Activated CD8-positive, alpha-beta memory T cell treated with anti-CD3 and anti-CD28 coated beads, Interleukin-2, amount 10 ng/mL, durations not matched to agents 7 days and 5 days (primary cell): ENCODE measurements around the gene DQX1. TPM values are rescaled to one million over a fixed set of nuclear protein-coding genes. Genes with fewer than 3 reads are reported as not detected.

Experiments used
- ATAC-seq: fragments of 150-1000 bp; cut with Tn5 transposase; one replicate; pipeline ENCODE4 v1.10.0; 2021; ENCODE audit warnings: moderate library complexity
- CTCF ChIA-PET: fragments of 350-600 bp; sonication (Branson Sonifier 250); formaldehyde crosslinking; loops from one replicate; lab custom pipeline; 2021; ENCODE audit warnings: antibody characterized with exemption; lab: Charles Lee
- DNase-seq: peaks from one replicate; pipeline ENCODE4 v3.0.0-alpha.2; 2020
- H3K27ac Mint-ChIP-seq: one replicate; pipeline ENCODE4 v1.8.0; 2021; ENCODE audit warnings: mild to moderate bottlenecking, mixed read lengths
- H3K27me3 Mint-ChIP-seq: one replicate; pipeline ENCODE4 v1.8.0; 2021; ENCODE audit warnings: mixed read lengths
- H3K36me3 Mint-ChIP-seq: one replicate; pipeline ENCODE4 v1.8.0; 2021; ENCODE audit warnings: mild to moderate bottlenecking, mixed read lengths
- H3K4me1 Mint-ChIP-seq: one replicate; pipeline ENCODE4 v1.8.0; 2021; ENCODE audit warnings: mixed read lengths
- H3K4me3 Mint-ChIP-seq: one replicate; pipeline ENCODE4 v1.8.0; 2021; ENCODE audit warnings: mild to moderate bottlenecking, moderate library complexity, mixed read lengths
- H3K9me3 Mint-ChIP-seq: one replicate; pipeline ENCODE4 v1.8.0; 2022; ENCODE audit warnings: low read depth, mixed read lengths
- total RNA-seq, 2 experiments: library from RNA; stranded (reverse); gene quantifications; one replicate each; pipeline ENCODE4 v1.2.3, GENCODE V29; 2021

DQX1 gene
- under 1 TPM; 0.38 to 0.94 TPM for total RNA-seq

DNA sequence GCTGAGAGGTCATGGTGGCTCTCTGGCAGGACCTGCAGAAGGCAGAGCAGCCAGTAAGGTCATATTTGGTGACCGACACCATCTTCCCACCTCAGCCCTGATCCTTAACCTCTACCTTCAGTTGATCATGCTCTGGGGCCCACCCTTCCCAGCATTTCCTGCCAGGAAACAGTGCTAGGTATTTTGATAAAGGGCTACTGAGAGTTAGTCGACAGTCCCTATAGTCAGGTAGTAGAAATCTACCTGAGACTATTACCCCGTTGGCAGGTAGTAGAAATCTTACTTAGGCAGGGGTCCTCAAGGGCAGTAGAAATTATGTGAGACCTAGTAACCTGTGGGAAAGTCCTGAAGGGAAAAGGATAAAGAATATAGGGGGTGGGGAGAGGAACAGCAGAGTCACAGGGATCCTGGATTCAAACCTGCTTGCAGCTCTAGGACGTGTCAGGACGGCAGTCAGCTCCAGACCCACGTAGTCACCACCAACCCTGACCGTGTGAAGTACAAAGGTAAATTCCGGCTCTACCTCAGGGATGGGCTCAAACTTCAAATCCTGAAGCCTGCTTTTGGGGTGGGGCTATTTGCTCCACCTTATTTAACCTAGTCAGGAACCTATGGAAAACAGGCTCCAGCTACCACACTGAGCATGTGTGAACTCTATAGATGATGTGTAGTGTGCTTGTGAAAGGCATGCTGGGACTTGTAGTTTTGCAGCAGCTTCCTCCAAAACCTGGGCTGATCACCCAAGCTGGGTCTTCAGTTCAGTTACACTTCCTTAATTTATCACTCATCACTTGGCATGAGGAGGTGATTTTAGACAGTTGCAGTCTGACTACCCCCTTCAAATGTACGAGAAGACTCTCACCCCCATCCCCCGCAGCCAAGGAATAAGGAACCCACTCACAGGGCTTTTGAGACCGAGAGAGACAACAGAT, at the start of gene DQX1:
TSS of gene DQX1 (minus strand) at position 515 of the 932 bp plus-strand sequence. CDS start at position 13, 502 bp downstream.
- CTCF ChIA-PET, result interaction anchor here (0.7 to 1.9 kb wide), 7 partner anchors 10 to 134 kb away, joined by 3 to 5 read pairs (median 4); partner anchors contain the start of genes CCDC142, TLX2 and TTC31
- Mint-ChIP-seq H3K27ac (no peak within 1 kb of the TSS), H3K4me1 (peaks cover 32% of the 10 kb centered on the region), H3K36me3 (peaks cover 35% of the 10 kb centered on the region), H3K4me3 (peak within 1 kb of the TSS; percentile 17), H3K9me3 (no peaks in the 10 kb centered on the region), H3K27me3 (peaks cover 5% of the 10 kb centered on the region)
- ATAC-seq (no peak), DNase-seq (no peak)

- Mint-ChIP-seq H3K4me3 (no peak overlapping the region), H3K27ac (no peak overlapping the region), H3K9me3 (no peaks in the 10 kb centered on the region), H3K4me1 (peaks cover 44% of the 10 kb centered on the region), H3K27me3 (no peaks in the 10 kb centered on the region), H3K36me3 (peaks cover 5% of the 10 kb centered on the region)
- DNase-seq (no peak), ATAC-seq (no peak)
- CTCF ChIA-PET, result interaction anchor here (0.9 to 5.1 kb wide), 6 partner anchors 9 to 92 kb away, joined by 3 to 39 read pairs (median 4); partner anchors contain the start of genes CCDC142 and TTC31
These were observed 49.3 kb upstream of the DQX1 start for GRCh38 chr2:74575320-74575719.

DNA sequence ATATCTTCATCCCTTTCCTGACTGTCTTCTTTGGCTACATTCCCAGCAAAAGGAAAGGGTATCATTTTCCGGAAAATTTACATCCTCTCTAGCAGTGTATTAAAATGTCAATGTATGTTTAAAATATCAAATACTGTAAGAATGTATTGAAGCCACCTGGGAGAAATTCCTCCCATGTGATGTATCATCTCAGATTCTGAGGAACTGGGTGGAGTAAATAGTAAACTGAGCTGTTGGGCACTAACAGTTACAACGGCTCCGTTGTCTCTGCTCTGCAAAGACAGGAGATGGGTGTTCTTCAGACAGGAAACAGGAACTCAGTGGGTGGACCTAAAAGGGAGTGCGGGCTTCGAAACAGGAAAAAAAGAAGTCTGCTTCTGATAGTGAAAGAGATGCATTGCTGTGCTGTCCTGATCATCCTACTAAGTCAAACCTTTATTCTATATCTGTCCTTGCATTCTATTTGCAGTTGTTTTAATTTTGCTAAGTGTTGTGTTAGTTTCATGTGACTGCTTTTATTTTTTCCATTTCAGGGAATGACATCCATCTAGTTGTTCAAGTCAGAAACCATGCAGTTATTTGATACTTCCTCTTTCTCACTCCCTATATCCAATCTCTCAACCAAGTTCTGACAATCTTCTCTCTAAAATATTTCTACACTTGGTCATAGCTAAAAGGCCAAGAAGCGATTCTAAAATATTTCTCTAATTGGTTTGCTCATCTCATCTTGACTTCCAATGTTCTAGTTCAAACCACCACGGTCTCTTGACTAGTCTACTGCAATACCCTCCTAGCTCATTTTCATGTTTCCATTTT, 47.9 kb upstream of the DQX1 start:
- ATAC-seq, result peak; percentile 78
- Mint-ChIP-seq H3K9me3 (no peaks in the 10 kb centered on the region), H3K4me3 (peak overlapping the region; percentile 52), H3K36me3 (peaks cover 5% of the 10 kb centered on the region), H3K4me1 (peaks cover 42% of the 10 kb centered on the region), H3K27ac (peak overlapping the region; percentile 70), H3K27me3 (no peaks in the 10 kb centered on the region)
- CTCF ChIA-PET, result interaction anchor here (1.0 to 5.1 kb wide), 8 partner anchors 10 to 396 kb away, joined by 3 to 39 read pairs (median 4); partner anchors contain the start of gene MOB1A
- peak; percentile 61 for DNase-seq

DNA sequence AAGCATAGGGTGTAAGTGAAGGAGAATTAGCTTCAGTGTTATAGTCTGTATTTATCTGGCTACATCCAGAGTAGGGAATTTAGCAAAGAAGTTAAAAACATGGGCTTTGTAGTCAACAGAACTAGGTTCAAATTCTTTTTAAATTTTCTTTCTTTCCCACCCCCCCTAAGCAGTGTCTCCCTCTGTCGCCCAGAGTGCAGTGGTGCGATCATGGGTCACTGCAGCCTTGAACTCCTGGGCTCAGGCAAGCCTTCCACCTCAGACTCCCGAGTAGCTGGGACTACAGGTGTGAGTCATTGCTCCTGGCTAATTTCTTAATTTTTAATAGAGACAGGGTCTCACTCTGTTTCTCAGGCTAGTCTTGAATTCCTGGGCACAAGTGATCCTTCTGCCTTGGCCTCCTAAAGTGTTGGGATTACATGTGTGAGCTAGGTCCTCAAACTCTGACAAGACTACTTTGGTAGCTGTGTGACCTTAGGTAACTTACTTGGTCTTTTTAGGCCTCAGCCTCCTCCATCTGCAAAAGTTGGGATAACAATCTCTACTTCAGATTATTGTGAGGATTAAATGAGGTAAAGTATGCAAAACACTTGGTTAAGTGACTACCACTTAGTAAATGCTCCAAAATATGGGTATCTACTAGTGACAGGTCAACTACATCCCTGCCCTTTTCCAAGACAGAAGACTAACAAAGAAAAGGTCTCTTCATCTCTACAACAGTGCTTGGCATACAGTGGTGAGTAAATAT, 46.3 kb upstream of the DQX1 start:
- H3K4me3 Mint-ChIP-seq, result no peak overlapping the region
- ATAC-seq (no peak), DNase-seq (no peak)
- H3K4me1 Mint-ChIP-seq, result peaks cover 45% of the 10 kb centered on the region
- peaks cover 5% of the 10 kb centered on the region for H3K36me3 Mint-ChIP-seq
- CTCF ChIA-PET, result interaction anchor here (0.8 to 4.3 kb wide), 3 partner anchors 12 to 90 kb away, joined by 3 to 22 read pairs (median 6); partner anchors contain the start of gene CCDC142
- H3K9me3 Mint-ChIP-seq, result no peaks in the 10 kb centered on the region
- no peak overlapping the region for H3K27ac Mint-ChIP-seq
- H3K27me3 Mint-ChIP-seq, result no peaks in the 10 kb centered on the region

DNA sequence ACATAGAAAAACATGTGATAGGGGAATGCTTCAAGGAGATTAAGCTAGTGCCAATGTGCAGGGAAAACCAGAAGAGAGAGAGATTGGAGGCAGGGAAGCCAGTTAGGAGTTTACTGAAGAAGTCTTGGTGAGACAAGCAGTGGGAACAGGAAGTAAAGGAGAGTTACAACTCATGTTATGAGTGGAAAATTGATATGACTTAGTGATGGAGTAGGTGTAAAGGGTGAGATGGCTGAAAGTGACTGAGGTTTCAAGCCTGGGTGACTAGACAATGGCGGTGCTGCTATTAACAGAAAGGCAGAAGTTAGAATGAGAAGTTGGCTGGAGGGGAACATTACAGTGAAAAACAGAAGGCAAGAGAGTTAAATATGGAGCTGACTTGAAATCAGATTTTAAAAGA, 45.0 kb upstream of the DQX1 start:
- peak; percentile 58 for ATAC-seq
- CTCF ChIA-PET, result interaction anchor here (0.8 to 2.1 kb wide), 3 partner anchors 15 to 89 kb away, joined by 3 to 6 read pairs (median 4); partner anchors contain the start of gene CCDC142

GRCh38 chr2:74569686-74570085, 43.7 kb upstream of the DQX1 start:
- ATAC-seq (no peak), DNase-seq (no peak)
- H3K4me1 Mint-ChIP-seq, result peaks cover 43% of the 10 kb centered on the region
- H3K4me3 Mint-ChIP-seq, result no peak overlapping the region
- no peak overlapping the region for H3K27ac Mint-ChIP-seq
- no peaks in the 10 kb centered on the region for H3K9me3 Mint-ChIP-seq
- CTCF ChIA-PET, result interaction anchor here (0.7 to 1.6 kb wide), 2 partner anchors 16 to 179 kb away, joined by 3 to 4 read pairs; no protein-coding TSS in a partner anchor
- H3K36me3 Mint-ChIP-seq, result peaks cover 5% of the 10 kb centered on the region
- H3K27me3 Mint-ChIP-seq, result no peaks in the 10 kb centered on the region

More for the DNA sequence above, 45.0 kb upstream of the DQX1 start:
- Mint-ChIP-seq H3K36me3 (peaks cover 5% of the 10 kb centered on the region), H3K4me3 (no peak overlapping the region), H3K27me3 (no peaks in the 10 kb centered on the region), H3K27ac (no peak overlapping the region), H3K9me3 (no peaks in the 10 kb centered on the region), H3K4me1 (peaks cover 43% of the 10 kb centered on the region)
- DNase-seq, result no peak

GRCh38 chr2:74567881-74568280, 41.9 kb upstream of the DQX1 start:
- no peaks in the 10 kb centered on the region for H3K9me3 Mint-ChIP-seq
- H3K36me3 Mint-ChIP-seq, result no peaks in the 10 kb centered on the region
- DNase-seq (no peak), ATAC-seq (no peak)
- CTCF ChIA-PET, result interaction anchor here (1.5 to 3.8 kb wide), 5 partner anchors 9 to 36 kb away, joined by 5 to 28 read pairs (median 13); partner anchors contain the start of gene DOK1
- peaks cover 30% of the 10 kb centered on the region for H3K4me1 Mint-ChIP-seq
- H3K4me3 Mint-ChIP-seq, result no peak overlapping the region
- H3K27me3 Mint-ChIP-seq, result peaks cover 8% of the 10 kb centered on the region
- no peak overlapping the region for H3K27ac Mint-ChIP-seq

GRCh38 chr2:74566754-74567085, 40.7 kb upstream of the DQX1 start:
- no peak for ATAC-seq
- no peak overlapping the region for H3K4me3 Mint-ChIP-seq
- H3K4me1 Mint-ChIP-seq, result peaks cover 38% of the 10 kb centered on the region
- H3K27ac Mint-ChIP-seq, result peak overlapping the region; percentile 75
- peaks cover 10% of the 10 kb centered on the region for H3K27me3 Mint-ChIP-seq
- H3K9me3 Mint-ChIP-seq, result no peaks in the 10 kb centered on the region
- peaks cover 2% of the 10 kb centered on the region for H3K36me3 Mint-ChIP-seq
- DNase-seq, result no peak
- CTCF ChIA-PET, result interaction anchor here (1.4 to 3.8 kb wide), 6 partner anchors 11 to 110 kb away, joined by 4 to 28 read pairs (median 9); partner anchors contain the start of gene DOK1

GRCh38 chr2:74566076-74566753, 40.2 kb upstream of the DQX1 start:
- Mint-ChIP-seq H3K4me3 (no peak overlapping the region), H3K27me3 (peaks cover 13% of the 10 kb centered on the region), H3K36me3 (peaks cover 2% of the 10 kb centered on the region), H3K4me1 (peaks cover 40% of the 10 kb centered on the region), H3K27ac (peak overlapping the region; percentile 75), H3K9me3 (no peaks in the 10 kb centered on the region)
- DNase-seq (no peak), ATAC-seq (no peak)
- CTCF ChIA-PET, result interaction anchor here (0.6 to 3.8 kb wide), 9 partner anchors 11 to 109 kb away, joined by 3 to 28 read pairs (median 5); partner anchors contain the start of genes CCDC142, DOK1 and TTC31

- Mint-ChIP-seq H3K4me3 (no peak overlapping the region), H3K4me1 (peaks cover 49% of the 10 kb centered on the region), H3K27ac (no peak overlapping the region), H3K36me3 (peaks cover 2% of the 10 kb centered on the region), H3K27me3 (peaks cover 13% of the 10 kb centered on the region), H3K9me3 (no peaks in the 10 kb centered on the region)
- DNase-seq (no peak), ATAC-seq (no peak)
- CTCF ChIA-PET, result no interaction called here
These were observed 38.2 kb upstream of the DQX1 start for GRCh38 chr2:74564222-74564621.

- Mint-ChIP-seq H3K4me3 (no peak overlapping the region), H3K27me3 (peaks cover 13% of the 10 kb centered on the region), H3K4me1 (peaks cover 33% of the 10 kb centered on the region), H3K9me3 (no peaks in the 10 kb centered on the region), H3K36me3 (peaks cover 4% of the 10 kb centered on the region), H3K27ac (no peak overlapping the region)
- no peak for ATAC-seq
- DNase-seq, result no peak
- CTCF ChIA-PET, result no interaction called here
These were observed 36.2 kb upstream of the DQX1 start for GRCh38 chr2:74562126-74562775.
